GM18951 (cell line): ENCODE data around the gene GGCT.

Source experiments
- POLR2A ChIP-seq: IDR thresholded peaks from 4 replicates; pipeline ENCODE4 v1.6.1; 2011; ENCODE audit warnings: mild to moderate bottlenecking; ENCODE audit not compliant: insufficient read length, insufficient read depth; ENCODE audit errors: extremely low read depth
- in situ Hi-C: fragments of 300-500 bp; cut with MboI; formaldehyde crosslinking; loops from one replicate; pipeline ENCODE4 v1.12.0; 2022; ENCODE audit warnings: low sequenced_read_pairs, mixed read lengths, inconsistent platforms; ENCODE audit not compliant: unreplicated experiment

GGCT gene

DNA sequence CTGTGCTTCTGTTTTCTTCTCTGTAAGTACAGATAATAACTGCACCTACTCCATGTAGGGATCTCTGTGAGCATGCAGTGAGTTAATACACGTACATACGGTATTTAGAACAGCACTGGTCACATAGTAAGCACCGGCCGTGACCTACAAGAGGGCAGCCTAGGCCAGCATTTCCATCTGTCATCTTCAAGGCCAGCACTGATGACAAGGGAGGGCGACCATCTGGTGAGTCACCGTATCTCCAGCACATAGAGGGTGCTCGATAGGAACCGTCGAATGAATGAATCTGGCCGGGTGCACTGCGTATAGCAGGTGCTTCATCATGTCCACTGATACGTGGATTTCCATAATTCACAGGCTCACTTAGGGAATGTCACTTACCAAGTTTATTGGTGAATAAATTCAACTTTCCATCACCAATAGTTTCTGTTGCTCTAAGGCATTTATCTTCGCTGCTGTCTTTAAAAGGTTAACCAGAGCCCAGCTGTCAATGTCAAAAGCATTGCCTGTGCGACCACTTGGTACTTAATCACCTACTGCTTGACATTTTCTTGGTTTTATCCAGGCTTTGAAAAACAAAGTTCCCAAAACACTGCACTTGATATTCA, 34.4 kb downstream of the GGCT start:
- in situ Hi-C loops: no loop called here
- no peak for TF ChIP-seq POLR2A

DNA sequence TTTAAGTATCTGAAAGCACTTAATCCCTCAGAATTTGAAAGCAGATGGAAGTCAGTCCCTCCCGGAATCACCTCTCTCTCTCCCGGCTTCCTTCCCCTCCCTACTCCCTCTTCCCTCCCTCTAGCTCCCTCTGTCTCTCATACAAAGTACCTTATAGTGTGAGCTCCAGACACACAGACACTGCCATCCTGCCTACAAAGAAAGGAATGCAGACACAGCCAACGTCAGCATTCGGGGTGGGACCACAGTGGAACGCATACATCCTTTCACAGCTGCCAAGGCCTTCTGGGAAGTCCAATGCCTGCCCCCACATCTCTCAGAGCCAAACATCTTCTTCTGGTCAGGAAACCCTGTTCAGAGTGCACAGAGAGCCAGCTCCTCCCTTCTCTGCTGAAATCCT, 35.3 kb downstream of the GGCT start:
- TF ChIP-seq POLR2A: no peak
- in situ Hi-C loops: no loop called here

DNA sequence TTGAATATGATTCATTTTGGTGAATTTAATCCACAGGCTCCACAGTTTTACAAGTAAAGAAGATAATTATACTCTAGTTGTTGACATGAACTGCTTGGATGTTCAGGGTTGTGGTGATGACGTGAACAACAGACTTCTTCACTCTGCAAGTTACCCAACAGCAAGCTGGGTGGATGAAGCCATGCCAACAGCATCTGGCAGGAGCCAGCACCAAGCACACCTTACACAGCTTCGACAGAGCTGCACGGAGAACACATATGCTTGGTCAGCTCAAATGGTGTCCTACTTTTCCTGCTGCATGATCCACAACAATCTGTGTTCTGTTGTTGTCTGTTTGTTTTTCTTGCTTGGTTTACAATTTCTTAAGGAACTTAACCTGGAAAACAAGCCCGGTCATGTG, 35.8 kb downstream of the GGCT start:
- TF ChIP-seq POLR2A: no peak
- in situ Hi-C loops: no loop called here

DNA sequence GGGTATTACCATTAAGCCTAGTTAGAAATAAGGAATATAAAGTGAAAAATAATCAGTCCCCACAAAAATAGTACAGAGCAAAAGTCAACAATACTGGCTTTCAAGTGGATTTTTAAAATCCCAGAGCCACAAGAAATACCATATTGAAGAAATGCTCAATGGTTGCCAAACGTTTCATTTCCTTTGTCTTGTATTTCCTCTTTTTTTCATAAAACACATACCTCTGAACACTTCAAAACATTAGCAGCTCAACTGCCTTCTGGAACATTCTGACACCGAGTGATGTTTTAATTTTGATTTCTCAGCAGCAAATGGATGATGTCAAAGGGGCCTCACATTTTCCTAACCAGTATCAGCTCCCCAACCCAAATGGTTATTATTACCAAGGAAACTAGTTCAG, 36.6 kb downstream of the GGCT start:
- TF ChIP-seq POLR2A: no peak
- in situ Hi-C loops: no loop called here

DNA sequence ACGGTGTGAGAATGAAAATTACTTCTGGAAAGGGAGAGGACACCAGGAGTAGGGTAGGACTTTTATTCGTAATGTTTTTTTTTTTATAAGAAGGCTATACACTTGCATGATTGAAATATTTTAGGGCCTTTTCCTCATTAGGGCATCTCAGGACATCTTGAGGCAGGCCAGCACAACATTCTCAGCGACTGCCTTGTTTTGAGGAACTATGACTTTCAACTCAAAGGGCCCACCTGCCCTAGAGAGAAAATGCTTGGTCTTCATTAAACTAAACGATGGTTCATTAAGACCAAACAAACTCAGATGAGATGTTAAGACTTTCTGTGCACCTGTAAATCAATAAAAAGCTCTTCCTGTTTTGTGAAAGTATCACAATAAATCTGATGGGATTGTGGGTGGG, 37.4 kb downstream of the GGCT start:
- in situ Hi-C loops: no loop called here
- TF ChIP-seq POLR2A: no peak

DNA sequence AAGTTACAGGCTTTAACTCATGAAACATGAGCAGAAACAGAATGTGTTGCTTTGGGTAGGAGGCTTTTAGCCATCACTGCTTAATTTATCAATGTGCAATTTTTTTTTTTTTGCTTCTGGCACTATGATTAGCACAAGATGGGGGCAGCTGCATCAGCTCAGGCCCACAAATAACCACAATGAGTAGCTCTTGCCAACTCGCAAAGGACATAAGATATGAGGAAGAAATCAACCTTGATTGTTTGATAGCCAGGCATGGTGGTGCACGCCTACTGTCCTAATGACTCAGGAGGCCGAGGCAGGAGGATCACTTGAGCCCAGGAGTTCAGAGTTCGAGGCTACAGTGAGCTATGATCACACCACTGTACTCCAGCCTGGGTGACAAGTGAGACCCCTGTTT, 38.4 kb downstream of the GGCT start:
- TF ChIP-seq POLR2A: no peak
- in situ Hi-C loops: no loop called here

DNA sequence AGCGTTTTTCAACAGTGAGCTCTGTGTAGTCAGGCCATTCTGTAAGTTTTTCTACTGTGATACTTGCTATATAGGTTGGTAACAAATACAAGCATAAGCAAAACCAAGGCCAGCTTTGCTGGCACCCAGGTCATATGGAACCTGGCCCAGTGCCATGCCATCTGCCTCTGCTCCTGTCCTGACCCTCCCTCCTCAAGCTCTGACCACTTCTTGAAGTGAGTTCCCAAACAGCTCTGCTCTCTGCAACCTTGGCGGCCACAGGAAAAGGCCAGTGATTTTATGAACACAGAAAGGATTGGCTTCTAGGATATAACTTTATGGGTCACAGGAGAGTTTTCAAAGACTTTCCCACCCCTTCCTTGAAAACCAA, 38.8 kb downstream of the GGCT start:
- in situ Hi-C loops: no loop called here
- TF ChIP-seq POLR2A: no peak

DNA sequence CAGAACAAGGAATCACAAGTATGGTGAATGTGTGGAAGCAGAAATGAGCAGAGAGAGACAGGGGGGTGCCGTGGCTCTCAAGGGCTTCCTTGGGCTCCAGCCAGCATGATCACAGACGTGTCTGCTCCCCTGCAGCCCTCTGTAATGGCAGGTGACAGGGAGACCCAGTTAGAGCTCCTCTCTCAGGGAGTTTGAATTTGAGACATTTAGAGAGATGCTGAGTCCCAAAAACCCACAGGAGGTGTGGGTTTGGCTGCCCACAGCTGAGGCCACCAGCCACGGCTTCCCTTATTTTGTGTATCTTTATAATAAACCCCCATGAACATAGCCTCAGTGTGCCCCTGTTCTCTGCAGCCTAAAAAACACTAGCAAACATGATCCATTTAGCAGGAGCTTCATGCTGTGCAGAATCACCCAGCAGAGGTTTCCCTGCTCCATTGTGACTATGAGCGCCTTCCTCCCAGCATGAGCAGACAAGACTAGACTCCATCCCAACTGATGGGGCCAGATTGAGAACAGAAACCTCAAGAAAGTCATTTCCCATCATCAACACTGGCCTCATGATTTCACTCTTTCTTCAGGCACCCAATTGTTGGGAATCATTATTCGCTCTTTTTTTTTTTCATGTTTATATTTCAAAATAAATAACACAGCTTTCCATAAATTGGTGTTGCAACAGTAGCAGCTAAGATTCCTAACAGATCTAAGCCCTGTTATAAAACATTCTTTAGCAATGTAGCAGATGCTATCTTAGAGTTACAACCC, 39.4 kb downstream of the GGCT start:
- in situ Hi-C loops: no loop called here

DNA sequence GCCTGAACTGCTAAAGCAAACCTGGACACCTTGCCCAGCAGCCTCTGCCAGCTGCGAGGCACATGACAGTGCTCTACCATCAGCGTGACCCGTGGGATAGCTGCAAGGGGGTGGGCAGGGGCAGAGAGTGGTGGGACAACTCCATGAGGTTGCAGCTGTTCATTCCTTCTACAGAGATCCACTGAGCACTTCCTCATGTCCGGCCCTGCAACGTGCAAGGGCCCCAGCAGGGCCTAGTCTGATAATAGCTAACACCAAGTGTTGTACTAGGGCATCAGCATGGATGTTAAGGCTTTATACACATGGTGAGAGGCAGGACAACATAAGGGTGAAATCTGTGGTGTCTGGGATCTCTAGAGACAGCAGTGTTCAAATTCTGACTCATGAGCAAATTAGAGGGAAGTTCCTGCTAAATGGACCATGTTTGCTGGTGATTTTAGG, 40.4 kb downstream of the GGCT start:
- in situ Hi-C loops: no loop called here
- TF ChIP-seq POLR2A: no peak

More for the DNA sequence above, 39.4 kb downstream of the GGCT start:
- no peak for TF ChIP-seq POLR2A

DNA sequence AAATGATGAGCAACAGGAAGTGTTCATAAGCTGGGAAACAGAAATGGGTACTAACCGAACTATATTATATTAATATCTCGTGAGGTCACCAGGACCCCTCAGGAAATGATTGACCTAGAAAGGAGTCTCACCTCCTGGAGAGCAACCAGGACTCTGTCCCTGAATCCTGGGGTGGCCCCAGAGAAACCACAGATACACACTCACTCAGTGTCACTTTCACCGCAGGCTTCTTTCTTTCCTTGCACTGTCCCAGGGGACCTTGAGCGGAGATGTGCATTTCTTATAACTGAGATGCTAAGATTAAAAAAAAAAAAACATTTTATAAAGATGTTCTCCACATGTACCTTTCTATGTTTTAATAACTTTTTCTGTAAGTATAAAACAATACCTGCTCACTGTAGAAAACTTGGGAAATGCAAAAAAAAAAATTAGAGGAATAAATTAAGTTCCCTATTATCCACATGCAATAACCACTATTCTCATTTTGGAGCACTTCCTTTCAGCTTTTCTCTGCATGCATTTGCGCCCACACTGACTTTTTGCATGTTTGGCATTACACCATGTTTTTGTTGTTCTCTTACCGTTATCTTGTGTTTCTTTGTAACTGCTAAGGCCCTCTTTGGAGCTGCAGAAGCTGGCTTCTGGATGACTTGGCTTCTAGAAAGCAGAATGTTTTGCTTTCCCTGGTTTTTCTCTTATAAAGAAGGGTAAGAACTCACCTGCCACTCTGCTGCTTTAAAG, 41.1 kb downstream of the GGCT start:
- no peak for TF ChIP-seq POLR2A
- in situ Hi-C loops: no loop called here

DNA sequence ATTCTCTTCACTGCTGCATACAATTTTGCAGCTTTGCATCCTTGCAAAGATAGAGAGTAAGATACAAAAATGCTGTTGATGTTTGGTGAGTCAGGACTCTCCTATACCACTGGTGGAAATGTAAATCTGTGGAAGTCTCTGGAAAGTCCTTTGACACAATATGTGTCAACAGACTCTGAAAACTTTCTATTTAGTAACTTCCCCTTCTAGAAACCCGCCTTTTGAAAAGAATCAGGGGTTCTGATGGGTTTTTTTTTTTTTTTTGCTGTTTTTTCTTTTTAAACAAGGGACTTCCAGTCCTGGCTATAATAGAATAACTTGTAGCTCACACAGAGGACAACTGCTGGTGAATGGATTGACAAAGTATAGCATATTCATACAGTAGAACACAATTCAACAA, 42.5 kb downstream of the GGCT start:
- TF ChIP-seq POLR2A: no peak
- in situ Hi-C loops: no loop called here

DNA sequence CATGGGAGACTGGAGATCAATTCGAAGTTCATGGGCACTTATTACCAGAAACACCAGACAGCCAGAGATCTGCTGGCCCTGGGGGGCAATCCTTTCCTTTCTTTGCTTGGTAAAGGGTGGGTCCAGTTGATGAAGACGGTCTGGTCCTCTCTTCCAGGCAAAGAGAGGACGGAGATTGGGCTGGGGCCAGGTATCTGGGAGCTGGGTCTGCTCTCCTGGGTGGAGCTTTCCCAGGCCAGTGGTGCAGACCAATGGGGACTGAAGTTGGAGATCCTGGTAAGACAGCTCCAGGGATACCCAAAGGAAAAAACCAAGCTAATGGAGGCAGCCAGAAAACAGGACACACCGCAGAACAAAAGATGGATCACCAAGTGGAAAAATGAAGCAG, 44.4 kb downstream of the GGCT start:
- TF ChIP-seq POLR2A: no peak
- in situ Hi-C loops: no loop called here

DNA sequence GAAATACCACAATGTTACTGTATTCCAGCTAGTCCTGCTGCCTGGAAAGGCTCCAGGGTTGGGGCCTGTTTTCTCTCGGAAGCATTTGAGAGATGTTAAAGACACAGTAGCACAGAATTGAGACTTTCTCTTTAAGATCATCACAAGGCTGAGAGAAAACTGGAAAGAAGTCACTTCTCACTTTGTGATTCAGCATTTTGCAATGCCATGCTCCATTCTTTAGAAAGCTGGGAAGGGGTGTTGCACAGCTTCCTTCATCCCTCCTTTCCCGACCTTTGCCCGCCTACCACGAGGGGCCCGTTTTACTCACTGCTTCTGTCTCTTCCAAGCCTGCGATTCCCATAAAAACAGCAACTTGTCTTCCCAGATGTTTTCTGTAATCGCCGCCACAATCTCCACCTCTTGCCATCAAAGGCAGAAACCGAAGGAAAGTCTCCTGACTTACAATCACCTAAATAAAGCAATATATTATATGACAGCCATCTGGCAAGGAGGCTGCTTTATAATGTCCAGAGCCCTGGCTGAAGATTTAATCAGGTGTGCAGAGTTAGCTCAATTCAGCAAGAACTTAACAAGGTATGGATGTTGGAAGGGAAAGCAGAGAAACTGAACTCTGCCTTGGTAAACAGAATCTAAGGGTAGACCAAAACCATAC, 44.9 kb downstream of the GGCT start:
- in situ Hi-C loops: no loop called here
- no peak for TF ChIP-seq POLR2A
